ENCODE data around the gene LOXL3.

Gene LOXL3

GRCh38 chr2:74512744-74513604 is 40.8 kb downstream of the LOXL3 start:
- H3K4me3 ChIP-seq (replicated peaks; ENCODE audit: low read depth, low read length): no peak overlapping the region
- TF ChIP-seq CTCF (IDR thresholded peaks at IDR 0.05; ENCODE audit: low read length, missing control alignments): no peak
- DNase-seq (ENCODE audit: low read depth): no peak

GRCh38 chr2:74511104-74511989 is 42.4 kb downstream of the LOXL3 start:
- TF ChIP-seq CTCF (IDR thresholded peaks at IDR 0.05; ENCODE audit: low read length, missing control alignments): no peak

GRCh38 chr2:74510272-74510671 is 43.5 kb downstream of the LOXL3 start:
- no peak for DNase-seq (ENCODE audit: low read depth)
- TF ChIP-seq CTCF (IDR thresholded peaks at IDR 0.05; ENCODE audit: low read length, missing control alignments): no peak
- H3K4me3 ChIP-seq (replicated peaks; ENCODE audit: low read depth, low read length): no peak overlapping the region

More at GRCh38 chr2:74511104-74511989, 42.4 kb downstream of the LOXL3 start:
- no peak for DNase-seq (ENCODE audit: low read depth)
- H3K4me3 ChIP-seq (replicated peaks; ENCODE audit: low read depth, low read length): no peak overlapping the region

- no peak for TF ChIP-seq CTCF (IDR thresholded peaks at IDR 0.05; ENCODE audit: low read length, missing control alignments)
- DNase-seq (ENCODE audit: low read depth): peak; percentile 29
- peak overlapping the region; percentile 95 for H3K4me3 ChIP-seq (replicated peaks; ENCODE audit: low read depth, low read length)
Measured at GRCh38 chr2:74507926-74508520, 45.7 kb downstream of the LOXL3 start.

GRCh38 chr2:74507145-74507925 is 46.4 kb downstream of the LOXL3 start, which contains the start of gene PCGF1:
Gene PCGF1, minus strand, starts transcription at chr2:74507695. Its CDS starts 27 bp downstream, at chr2:74507668.
- TF ChIP-seq CTCF (IDR thresholded peaks at IDR 0.05; ENCODE audit: low read length, missing control alignments): peak; percentile 47
- DNase-seq (ENCODE audit: low read depth): peak; percentile 98
- peak within 1 kb of the TSS; percentile 95 for H3K4me3 ChIP-seq (replicated peaks; ENCODE audit: low read depth, low read length)

Measured in fibroblast of pulmonary artery (primary cell).